Hepatocyte (in vitro differentiated cells): ENCODE results near the gene BEX2. TPM values are rescaled to one million over a fixed set of nuclear protein-coding genes. Genes with fewer than 3 reads are reported as not detected.

Experiments
- DNase-seq: peaks from one replicate; pipeline ENCODE4 v3.0.0-alpha.2; 2016; ENCODE audit warnings: low spot score
- H2AFZ ChIP-seq: fragments of 200-600 bp; sonication (generic); 2 replicates; pipeline ENCODE4 v1.6.0; 2016; ENCODE audit warnings: antibody characterized with exemption, mild to moderate bottlenecking
- H3K27ac ChIP-seq: fragments of 200-600 bp; sonication (generic); 2 replicates; pipeline ENCODE4 v1.5.1; 2016; ENCODE audit warnings: mild to moderate bottlenecking
- H3K27me3 ChIP-seq: fragments of 200-600 bp; sonication (generic); 2 replicates; pipeline ENCODE4 v1.6.1; 2016
- H3K36me3 ChIP-seq: fragments of 200-600 bp; sonication (generic); replicated peaks from 2 replicates; pipeline ENCODE4 v1.5.1; 2016; ENCODE audit warnings: low read depth; ENCODE audit not compliant: insufficient read depth
- H3K4me1 ChIP-seq: fragments of 200-600 bp; sonication (generic); 2 replicates; pipeline ENCODE4 v1.5.1; 2016; ENCODE audit warnings: mild to moderate bottlenecking, moderate library complexity; ENCODE audit not compliant: insufficient read depth
- H3K4me2 ChIP-seq: fragments of 200-600 bp; sonication (generic); 2 replicates; pipeline ENCODE4 v1.6.0; 2016
- H3K4me3 ChIP-seq: fragments of 200-600 bp; sonication (generic); 2 replicates; pipeline ENCODE4 v1.5.1; 2016; ENCODE audit warnings: mild to moderate bottlenecking
- H3K79me2 ChIP-seq: fragments of 200-600 bp; sonication (generic); 2 replicates; pipeline ENCODE4 v1.6.0; 2017; ENCODE audit warnings: mild to moderate bottlenecking
- H3K9me2 ChIP-seq: fragments of 200-600 bp; sonication (generic); replicated peaks from 2 replicates; pipeline ENCODE4 v1.6.0; 2017; ENCODE audit warnings: mild to moderate bottlenecking; ENCODE audit not compliant: insufficient read depth
- H3K9me3 ChIP-seq: fragments of 200-600 bp; sonication (generic); 2 replicates; pipeline ENCODE4 v1.5.1; 2016; ENCODE audit warnings: low read depth, mild to moderate bottlenecking
- H4K20me1 ChIP-seq: fragments of 200-600 bp; sonication (generic); 2 replicates; pipeline ENCODE4 v1.6.0; 2016; ENCODE audit warnings: mild to moderate bottlenecking; ENCODE audit not compliant: insufficient read depth, poor library complexity, severe bottlenecking
- EZH2 ChIP-seq: fragments of 200-600 bp; sonication (generic); IDR thresholded peaks from 2 replicates; pipeline ENCODE4 v1.6.1; 2016; ENCODE audit warnings: antibody characterized with exemption, mild to moderate bottlenecking, borderline replicate concordance
- EZH2phosphoT487 ChIP-seq: fragments of 200-600 bp; sonication (generic); IDR thresholded peaks from one replicate; pipeline ENCODE4 v1.6.1; 2018; ENCODE audit warnings: antibody characterized with exemption, mild to moderate bottlenecking, low read depth, moderate library complexity; ENCODE audit not compliant: unreplicated experiment, severe bottlenecking
- WGBS: methylation state at CpG from one replicate; pipeline ENCODE4 v1.1.6; 2016; ENCODE audit warnings: low lambda C conversion rate; ENCODE audit errors: missing lambda C conversion rate; 5-methylcytosine and 5-hydroxymethylcytosine counted together
- polyA plus RNA-seq: library from polyadenylated mRNA; unstranded; fragments of >200 nt; fragmentation: Nextera tagmentation; extraction: Ambion mirVana; gene quantifications from 2 replicates; pipeline ENCODE4 v1.2.1, GENCODE V29; 2016
- total RNA-seq: library from RNA; depleted of rRNA; stranded (reverse); fragments of >200 nt; gene quantifications from 2 replicates; pipeline ENCODE4 v1.2.3, GENCODE V29; 2014
- TF ChIP-seq, protein P1 (sequence below): fragments of 200-600 bp; sonication (generic); IDR thresholded peaks from 2 replicates; pipeline ENCODE4 v1.5.1; 2016; ENCODE audit warnings: antibody characterized with exemption, mild to moderate bottlenecking; ENCODE audit not compliant: poor library complexity

The BEX2 gene
- total and polyA plus RNA-seq, 2 experiments from 2014 or later: 37.7 to 45.4 TPM

DNA sequence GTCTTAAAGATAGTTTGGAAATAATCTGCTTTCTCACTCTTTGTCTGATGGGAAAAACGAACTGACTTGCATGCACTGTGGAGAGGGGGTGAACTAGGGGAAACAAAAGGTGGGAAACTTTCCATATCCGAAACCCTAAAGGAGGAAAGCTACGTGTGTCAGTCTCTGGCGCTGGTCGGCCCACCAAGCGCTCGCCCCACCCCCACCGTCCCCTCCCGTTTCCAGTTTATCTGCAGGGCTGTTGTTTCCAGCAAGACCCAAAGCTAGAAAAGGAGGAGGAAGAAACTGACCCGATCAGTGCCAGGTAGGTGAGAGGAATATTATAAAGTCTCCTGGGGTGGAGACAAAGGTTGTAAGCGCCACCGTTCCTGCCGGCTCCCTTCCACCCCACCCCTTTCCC lies 46.1 kb upstream of the BEX2 start:
- H2AFZ ChIP-seq: peak overlapping the region; percentile 27
- peak; percentile 43 for DNase-seq
- H3K27ac ChIP-seq: peak overlapping the region; percentile 97
- no peaks in the 10 kb centered on the region for H3K4me1 ChIP-seq
- H4K20me1 ChIP-seq: no peaks in the 10 kb centered on the region
- peak overlapping the region; percentile 77 for H3K4me2 ChIP-seq
- H3K27me3 ChIP-seq: no peaks in the 10 kb centered on the region
- H3K9me2 ChIP-seq: no peaks in the 10 kb centered on the region
- peaks cover 26% of the 10 kb centered on the region for H3K79me2 ChIP-seq
- TF ChIP-seq, protein P1, sequence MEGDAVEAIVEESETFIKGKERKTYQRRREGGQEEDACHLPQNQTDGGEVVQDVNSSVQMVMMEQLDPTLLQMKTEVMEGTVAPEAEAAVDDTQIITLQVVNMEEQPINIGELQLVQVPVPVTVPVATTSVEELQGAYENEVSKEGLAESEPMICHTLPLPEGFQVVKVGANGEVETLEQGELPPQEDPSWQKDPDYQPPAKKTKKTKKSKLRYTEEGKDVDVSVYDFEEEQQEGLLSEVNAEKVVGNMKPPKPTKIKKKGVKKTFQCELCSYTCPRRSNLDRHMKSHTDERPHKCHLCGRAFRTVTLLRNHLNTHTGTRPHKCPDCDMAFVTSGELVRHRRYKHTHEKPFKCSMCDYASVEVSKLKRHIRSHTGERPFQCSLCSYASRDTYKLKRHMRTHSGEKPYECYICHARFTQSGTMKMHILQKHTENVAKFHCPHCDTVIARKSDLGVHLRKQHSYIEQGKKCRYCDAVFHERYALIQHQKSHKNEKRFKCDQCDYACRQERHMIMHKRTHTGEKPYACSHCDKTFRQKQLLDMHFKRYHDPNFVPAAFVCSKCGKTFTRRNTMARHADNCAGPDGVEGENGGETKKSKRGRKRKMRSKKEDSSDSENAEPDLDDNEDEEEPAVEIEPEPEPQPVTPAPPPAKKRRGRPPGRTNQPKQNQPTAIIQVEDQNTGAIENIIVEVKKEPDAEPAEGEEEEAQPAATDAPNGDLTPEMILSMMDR: no peak
- TF ChIP-seq EZH2 (no peak), EZH2phosphoT487 (no peak)
- no peaks in the 10 kb centered on the region for H3K36me3 ChIP-seq
- peak overlapping the region; percentile 54 for H3K4me3 ChIP-seq
- WGBS: 37% methylated on average over 11 of the region's 13 CpGs
- no peaks in the 10 kb centered on the region for H3K9me3 ChIP-seq

DNA sequence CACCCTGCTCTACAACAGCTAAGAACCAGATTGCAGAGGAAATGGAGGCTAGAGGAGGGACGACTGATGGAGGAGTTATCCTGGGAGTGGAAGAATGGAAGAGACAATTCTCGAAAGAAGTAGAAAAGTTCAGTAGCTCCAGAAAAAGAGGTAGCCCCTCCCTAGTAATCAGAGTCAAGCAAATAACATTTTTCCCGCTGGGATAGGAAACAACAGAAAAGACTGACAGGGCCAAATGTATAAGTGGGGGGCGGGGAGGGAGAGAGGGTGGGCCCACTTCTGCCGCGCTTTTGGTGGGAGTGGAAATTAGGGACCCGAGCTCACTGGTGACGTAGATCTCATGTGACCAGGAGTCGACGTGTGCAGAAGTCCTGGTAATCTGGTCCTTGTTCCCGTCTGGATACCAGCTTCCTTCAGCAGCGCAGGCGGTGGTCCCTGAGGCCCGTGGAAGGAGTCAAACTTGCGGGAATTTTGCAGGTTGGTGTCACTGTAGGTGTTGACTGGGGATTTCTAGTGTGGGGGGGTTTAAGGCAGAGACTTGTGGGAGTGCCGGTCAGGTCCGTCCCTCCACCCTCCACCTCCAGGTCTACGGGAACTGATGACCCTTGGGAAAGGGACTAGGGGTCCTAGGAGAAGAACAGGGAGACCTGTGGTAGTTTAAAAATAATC lies 45.5 kb upstream of the BEX2 start, which contains the start of gene TCEAL9:
Gene TCEAL9, plus strand, starts transcription at position 377 of the 669 bp plus-strand sequence. CDS start 1,179 bp downstream, outside the sequence.
- peak within 1 kb of the TSS; percentile 97 for H3K27ac ChIP-seq
- peak within 1 kb of the TSS; percentile 83 for H2AFZ ChIP-seq
- peaks cover 26% of the 10 kb centered on the region for H3K79me2 ChIP-seq
- H4K20me1 ChIP-seq: no peaks in the 10 kb centered on the region
- no peaks in the 10 kb centered on the region for H3K9me2 ChIP-seq
- H3K27me3 ChIP-seq: no peaks in the 10 kb centered on the region
- H3K4me2 ChIP-seq: peak within 1 kb of the TSS; percentile 77
- WGBS: 43% methylated on average over 18 of the region's 18 CpGs
- no peaks in the 10 kb centered on the region for H3K36me3 ChIP-seq
- H3K4me1 ChIP-seq: no peaks in the 10 kb centered on the region
- H3K9me3 ChIP-seq: no peaks in the 10 kb centered on the region
- H3K4me3 ChIP-seq: peak within 1 kb of the TSS; percentile 54
- TF ChIP-seq EZH2phosphoT487 (no peak), EZH2 (no peak)
- TF ChIP-seq, protein P1: no peak
- DNase-seq: peak; percentile 84

DNA sequence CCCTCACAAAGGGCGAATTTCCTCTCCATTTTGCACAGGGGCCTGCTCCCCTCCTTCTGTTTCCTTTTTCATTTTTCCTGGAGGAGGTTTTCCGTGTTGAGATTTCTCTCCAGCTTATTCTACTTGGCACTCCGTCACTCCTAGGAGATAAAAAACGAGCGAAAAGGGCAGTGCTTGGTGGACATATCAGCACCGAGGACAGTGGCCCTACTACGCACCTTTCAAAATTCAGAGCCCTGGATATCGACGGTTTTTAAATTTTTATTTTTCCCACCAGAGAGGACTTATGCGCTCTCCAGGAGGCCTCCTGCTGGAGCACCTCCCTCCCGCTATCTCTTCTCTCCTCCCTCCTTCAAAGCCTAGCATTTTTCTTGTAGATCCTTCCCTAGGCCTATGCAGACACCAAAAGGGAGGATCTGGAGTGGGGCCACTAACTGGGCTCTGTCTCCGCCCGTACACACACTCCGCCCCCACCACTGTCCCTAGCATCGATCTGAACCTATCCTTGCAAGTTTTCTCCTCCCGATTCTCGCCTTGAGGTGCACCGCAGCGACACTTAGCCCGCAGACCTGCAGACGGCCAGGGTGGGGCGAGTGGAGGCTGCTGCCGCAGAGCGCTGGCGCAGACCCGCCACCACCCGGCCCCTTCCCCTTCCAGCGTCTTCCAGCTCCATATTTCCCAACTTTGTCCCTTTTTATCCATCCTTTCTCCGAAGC lies 37.0 kb upstream of the BEX2 start:
- H3K27me3 ChIP-seq: no peaks in the 10 kb centered on the region
- H3K4me2 ChIP-seq: peak overlapping the region; percentile 13
- no peaks in the 10 kb centered on the region for H3K79me2 ChIP-seq
- no peaks in the 10 kb centered on the region for H4K20me1 ChIP-seq
- H3K9me3 ChIP-seq: no peaks in the 10 kb centered on the region
- H3K36me3 ChIP-seq: no peaks in the 10 kb centered on the region
- H3K27ac ChIP-seq: no peak overlapping the region
- H3K4me1 ChIP-seq: no peaks in the 10 kb centered on the region
- H2AFZ ChIP-seq: no peak overlapping the region
- WGBS: 60% methylated on average over 29 of the region's 29 CpGs
- H3K9me2 ChIP-seq: no peaks in the 10 kb centered on the region
- TF ChIP-seq, protein P1: no peak
- TF ChIP-seq EZH2: no peak
- no peak for TF ChIP-seq EZH2phosphoT487
- no peak overlapping the region for H3K4me3 ChIP-seq
- DNase-seq: no peak
